Small intestine (tissue), 7 donors: ENCODE data around the gene VPS37C. TPM values are rescaled to one million over a fixed set of nuclear protein-coding genes. Genes with fewer than 3 reads are reported as not detected.

Source experiments
- DNase-seq, 2 donors: peaks; one replicate each; pipeline versions ENCODE4 v3.0.0 to v3.0.0-alpha.2; 2013
- FAIRE-seq: peaks from 2 replicates; lab custom pipeline; 2012; peaks lifted over from hg19 to GRCh38; lab: Jason Lieb, UNC
- H3K27ac ChIP-seq, 3 donors: one replicate each; pipeline ENCODE4 v1.5.1; 2013; ENCODE audit warnings: low read length in 2 of 3, mild to moderate bottlenecking in 2 of 3, control low read depth in 1 of 3, inconsistent platforms in 1 of 3, low read depth in 1 of 3, moderate library complexity in 1 of 3
- H3K27me3 ChIP-seq, 3 donors: one replicate each; pipeline ENCODE4 v1.6.1; 2013; ENCODE audit warnings: low read length in 3 of 3, inconsistent platforms in 1 of 3; ENCODE audit not compliant: control insufficient read depth in 3 of 3, insufficient read depth in 3 of 3
- H3K36me3 ChIP-seq, 3 donors: one replicate each; pipeline ENCODE4 v1.6.1; 2013; ENCODE audit warnings: low read length in 3 of 3, inconsistent platforms in 1 of 3, low read depth in 1 of 3, mild to moderate bottlenecking in 1 of 3, moderate library complexity in 1 of 3; ENCODE audit not compliant: control insufficient read depth in 3 of 3, insufficient read depth in 2 of 3
- H3K4me1 ChIP-seq, 3 donors: one replicate each; pipeline ENCODE4 v1.6.1; 2013; ENCODE audit warnings: low read length in 2 of 3, inconsistent platforms in 1 of 3, low read depth in 1 of 3, mild to moderate bottlenecking in 1 of 3, moderate library complexity in 1 of 3; ENCODE audit not compliant: control insufficient read depth in 3 of 3, insufficient read depth in 2 of 3
- H3K4me3 ChIP-seq, 3 donors: one replicate each; pipeline ENCODE4 v1.5.1; 2013; ENCODE audit warnings: low read length in 3 of 3, control low read depth in 1 of 3, inconsistent platforms in 1 of 3, low read depth in 1 of 3, mild to moderate bottlenecking in 1 of 3, moderate library complexity in 1 of 3
- H3K9me3 ChIP-seq, 2 donors: one replicate each; pipeline ENCODE4 v1.6.1; 2013; ENCODE audit warnings: low read depth in 1 of 2, low read length in 1 of 2; ENCODE audit not compliant: control insufficient read depth in 2 of 2, insufficient read depth in 1 of 2
- WGBS, 3 donors: extraction: QIAGEN DNeasy Blood & Tissue Kit; methylation state at CpG; one replicate each; pipeline ENCODE4 v1.1.7; 2013; 5-methylcytosine and 5-hydroxymethylcytosine counted together
- polyA plus RNA-seq, 4 donors: library from polyadenylated mRNA; stranded (reverse) in 3 of 4; unstranded in 1 of 4; fragments of 200-250 nt in 3 of 4; fragments of 120-200 nt in 1 of 4; gene quantifications; one replicate each; pipeline versions ENCODE4 v1.2.1 to v1.2.3, GENCODE V29; 2013
- donor health status: healthy with polysubstance abuse.
- donor health status: control.
- donor health status: control.
- donor health status: Bipolar disorder and iron deficiency.
- donor health status: healthy.

Gene VPS37C
- polyA plus RNA-seq, 4 donors = 17.8 to 40.4 (median 30.9) TPM

DNA sequence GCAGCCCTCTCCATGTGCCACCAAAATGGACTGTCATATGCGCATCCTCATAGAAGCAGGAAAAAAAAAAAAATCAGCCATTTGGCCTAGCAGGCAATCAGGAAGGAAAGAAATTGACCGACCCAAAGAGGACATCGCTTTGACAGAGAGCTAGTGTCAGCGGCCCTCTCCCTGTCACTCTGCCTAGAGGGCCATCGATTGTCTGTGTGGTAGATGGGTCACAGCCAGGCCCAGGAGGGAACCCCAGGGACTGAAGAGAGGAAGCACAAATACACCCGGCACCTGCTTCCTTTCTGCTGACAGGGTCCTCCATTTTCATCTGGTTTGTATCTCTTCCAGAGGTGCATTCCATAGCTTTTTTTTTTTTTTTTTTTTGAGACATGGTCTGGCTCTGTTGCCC is 21.8 kb downstream of the VPS37C start:
- Histone ChIP-seq H3K27me3 (no peaks in the 10 kb centered on the region), H3K9me3 (no peaks in the 10 kb centered on the region), H3K27ac (no peak overlapping the region), H3K36me3 (peaks cover 0 to 53% (median 0%) of the 10 kb centered on the region in 3 donors), H3K4me3 (no peak overlapping the region), H3K4me1 (peaks cover 2 to 20% (median 4%) of the 10 kb centered on the region in 3 donors)
- 68 to 87% (median 81%) methylated on average over 6 of the region's 6 CpGs for WGBS, 3 donors
- FAIRE-seq = no peak
- DNase-seq = no peak

DNA sequence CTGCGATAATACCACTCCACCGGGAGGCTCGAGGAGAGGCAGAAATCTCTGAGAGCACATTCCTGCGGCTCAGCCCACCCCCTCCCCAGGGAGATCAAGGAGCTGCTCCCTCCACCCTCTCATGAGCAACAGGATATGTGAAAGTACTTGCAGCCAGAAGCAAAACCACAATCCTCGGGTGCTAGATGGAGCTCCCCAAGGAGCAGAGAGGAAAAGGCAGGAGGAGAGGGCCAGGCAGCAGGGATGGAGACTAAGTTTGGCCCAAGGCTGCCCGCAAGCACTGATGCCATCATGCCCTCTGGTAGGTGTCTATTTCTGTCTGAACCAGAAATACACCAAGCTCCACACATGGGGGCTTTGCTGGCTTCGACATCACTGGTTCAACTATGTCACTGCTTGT is 22.3 kb downstream of the VPS37C start:
- H3K27ac ChIP-seq = no peak overlapping the region
- whole genome bisulfite sequencing, 3 donors = 60 to 78% (median 74%) methylated on average over 7 of the region's 7 CpGs
- H3K36me3 ChIP-seq = peaks cover 0 to 55% (median 0%) of the 10 kb centered on the region in 3 donors
- no peaks in the 10 kb centered on the region for H3K27me3 ChIP-seq
- peaks cover 2 to 20% (median 4%) of the 10 kb centered on the region in 3 donors for H3K4me1 ChIP-seq
- no peaks in the 10 kb centered on the region for H3K9me3 ChIP-seq
- no peak for FAIRE-seq
- DNase-seq = no peak
- H3K4me3 ChIP-seq = no peak overlapping the region

DNA sequence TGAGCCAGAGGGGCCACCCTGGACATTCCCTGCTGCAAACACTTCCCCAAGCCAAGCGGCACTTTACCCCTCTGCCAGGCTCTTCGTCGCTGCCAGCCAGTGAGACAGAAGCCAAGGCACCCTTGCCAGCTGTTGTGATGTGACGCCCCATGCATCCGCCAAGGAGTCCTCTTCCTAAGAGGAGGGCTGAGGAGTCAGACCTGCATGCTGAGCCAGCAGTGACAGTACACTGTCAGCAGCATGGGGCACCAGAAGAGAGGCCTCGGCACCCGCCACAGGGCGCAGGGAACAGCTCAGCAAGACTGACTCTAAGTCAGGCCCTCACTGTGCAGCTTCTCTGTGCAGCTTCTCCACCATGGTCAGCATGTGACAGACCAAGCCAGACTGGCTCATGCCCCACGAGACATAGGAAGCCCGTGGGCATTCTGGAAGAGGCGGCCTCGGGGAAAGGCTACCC is 26.4 kb downstream of the VPS37C start:
- Histone ChIP-seq H3K27me3 (no peaks in the 10 kb centered on the region), H3K4me1 (peaks cover 0 to 32% (median 10%) of the 10 kb centered on the region in 3 donors), H3K27ac (no peak overlapping the region), H3K36me3 (peaks cover 0 to 82% (median 6%) of the 10 kb centered on the region in 3 donors), H3K9me3 (no peaks in the 10 kb centered on the region), H3K4me3 (no peak overlapping the region)
- no peak for DNase-seq
- FAIRE-seq = no peak
- WGBS, 3 donors = 92% methylated on average over 11 to 12 of the region's 12 CpGs

DNA sequence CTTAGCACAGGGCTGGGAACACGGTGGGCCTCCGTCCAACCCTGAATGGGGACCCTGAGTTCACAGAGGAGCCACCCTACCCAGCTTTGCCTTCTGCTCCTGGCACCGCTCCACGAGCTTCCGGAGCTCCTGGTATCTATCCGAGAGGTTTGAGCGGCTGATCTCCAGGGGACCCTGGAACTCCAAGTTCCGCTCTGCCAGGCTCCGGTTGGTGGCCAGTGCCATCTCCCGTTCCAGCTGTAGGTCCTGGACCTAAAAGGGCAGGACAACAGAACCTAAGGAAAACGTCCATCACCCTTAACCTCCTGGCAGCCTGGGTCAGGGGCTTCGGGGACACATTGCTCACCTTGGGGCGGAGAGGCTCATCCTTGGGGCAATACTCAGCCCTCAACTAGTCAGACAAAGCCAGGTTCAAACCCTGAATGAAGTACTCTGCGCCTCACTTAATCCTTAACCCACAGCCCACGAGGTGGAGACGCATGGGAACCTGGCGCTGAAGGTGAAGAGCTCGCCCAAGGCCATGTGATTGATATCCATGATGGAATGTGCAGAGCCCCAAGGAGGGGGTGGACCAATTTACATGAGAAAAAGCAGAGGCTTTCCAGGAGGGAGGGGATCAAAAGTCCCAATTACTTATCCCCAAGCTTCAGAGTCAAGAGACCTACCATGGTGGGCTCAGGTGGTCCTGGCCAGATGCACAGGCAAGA is 27.1 kb downstream of the VPS37C start:
- FAIRE-seq = no peak
- H3K36me3 ChIP-seq = peaks cover 0 to 80% (median 6%) of the 10 kb centered on the region in 3 donors
- WGBS, 3 donors = 92 to 96% (median 92%) methylated on average over 18 of the region's 18 CpGs

DNA sequence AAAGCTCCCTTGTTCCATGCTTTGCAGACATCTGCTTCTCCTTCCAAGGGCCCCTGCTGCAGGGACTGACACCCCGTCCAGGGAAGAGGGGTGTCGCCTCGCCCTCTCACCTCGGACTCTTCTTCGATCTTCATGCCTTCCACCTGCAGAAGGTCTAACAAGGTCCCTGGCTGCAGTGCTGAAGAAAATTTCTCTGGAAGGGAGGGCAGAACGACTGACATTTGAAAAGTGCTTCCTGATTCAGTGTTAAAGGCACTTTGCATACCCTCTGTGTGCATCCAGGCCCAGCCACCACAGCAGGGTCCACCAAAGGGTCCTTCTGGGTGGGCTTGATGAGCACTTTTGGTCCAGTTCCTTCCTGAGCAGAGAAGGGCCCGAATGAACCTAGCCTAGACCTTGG is 28.1 kb downstream of the VPS37C start:
- DNase-seq = no peak
- WGBS, 3 donors = 80 to 90% (median 86%) methylated on average over 7 of the region's 7 CpGs
- FAIRE-seq = no peak

More for the DNA sequence above, 27.1 kb downstream of the VPS37C start:
- no peaks in the 10 kb centered on the region for H3K27me3 ChIP-seq
- H3K27ac ChIP-seq = no peak overlapping the region
- H3K4me3 ChIP-seq = no peak overlapping the region
- peaks cover 0 to 38% (median 10%) of the 10 kb centered on the region in 3 donors for H3K4me1 ChIP-seq
- no peaks in the 10 kb centered on the region for H3K9me3 ChIP-seq
- no peak for DNase-seq

DNA sequence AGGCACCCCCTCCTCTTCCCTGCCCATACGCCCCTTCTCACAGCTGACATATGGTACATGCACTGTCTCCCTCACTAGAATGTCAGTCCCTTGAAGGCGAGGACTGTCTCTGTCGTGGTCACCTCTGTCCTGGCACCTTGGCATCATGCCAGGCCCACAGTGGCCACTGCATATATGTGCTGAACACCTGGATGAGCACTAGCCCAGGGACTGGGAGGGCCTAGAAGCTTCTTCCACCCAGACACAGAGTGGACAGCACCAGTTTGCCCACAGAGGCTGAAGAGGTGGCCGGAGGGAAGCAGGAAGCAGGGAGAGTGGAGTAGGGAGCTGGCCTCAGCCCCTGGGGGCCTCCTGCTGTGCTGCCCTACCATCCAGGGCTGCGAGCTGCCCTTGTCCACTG is 28.6 kb downstream of the VPS37C start:
- H3K4me1 ChIP-seq = peaks cover 0 to 38% (median 10%) of the 10 kb centered on the region in 3 donors
- H3K36me3 ChIP-seq = peaks cover 0 to 76% (median 6%) of the 10 kb centered on the region in 3 donors
- FAIRE-seq (no peak), DNase-seq (no peak)
- WGBS, 3 donors = 81 to 86% (median 84%) methylated on average over 5 of the region's 5 CpGs
- H3K9me3 ChIP-seq = no peaks in the 10 kb centered on the region
- H3K27me3 ChIP-seq = no peaks in the 10 kb centered on the region
- no peak overlapping the region for H3K4me3 ChIP-seq
- H3K27ac ChIP-seq = peak overlapping the region in 1 of 3 donors; percentile 80

More for the DNA sequence above, 28.1 kb downstream of the VPS37C start:
- H3K9me3 ChIP-seq = no peaks in the 10 kb centered on the region
- H3K36me3 ChIP-seq = peaks cover 0 to 77% (median 6%) of the 10 kb centered on the region in 3 donors
- no peak overlapping the region for H3K27ac ChIP-seq
- no peaks in the 10 kb centered on the region for H3K27me3 ChIP-seq
- H3K4me1 ChIP-seq = peaks cover 0 to 38% (median 10%) of the 10 kb centered on the region in 3 donors
- H3K4me3 ChIP-seq = no peak overlapping the region

DNA sequence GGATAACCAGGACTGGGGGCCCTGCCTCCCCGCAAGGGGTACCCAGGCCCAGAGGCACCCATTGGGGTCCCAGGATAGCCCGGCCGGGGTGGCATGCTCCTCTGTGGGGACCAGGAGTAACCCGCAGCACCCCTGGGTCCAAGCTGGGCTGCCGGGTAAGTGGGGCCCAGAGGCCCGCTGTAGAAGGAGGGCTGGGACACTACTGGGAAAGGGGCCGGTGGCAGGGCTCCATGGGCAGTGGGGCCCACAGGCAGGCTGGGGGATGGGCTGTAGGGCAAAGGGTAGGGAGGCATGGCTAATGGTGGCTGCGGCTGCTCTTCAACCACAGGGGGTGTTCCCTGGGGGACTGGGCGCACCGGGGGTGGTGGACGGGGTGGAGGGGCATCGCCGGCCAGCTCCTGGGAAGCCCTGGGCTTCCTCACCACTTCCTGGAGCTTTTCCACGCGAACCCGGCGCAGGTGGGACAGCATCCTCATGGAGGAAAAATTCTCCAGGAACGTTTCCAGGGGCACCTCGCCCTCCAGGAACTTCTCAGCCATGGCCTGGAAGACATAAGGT is 29.1 kb downstream of the VPS37C start:
- H3K36me3 ChIP-seq = peaks cover 0 to 70% (median 6%) of the 10 kb centered on the region in 3 donors
- H3K4me1 ChIP-seq = peaks cover 0 to 38% (median 10%) of the 10 kb centered on the region in 3 donors
- peak in 1 of 2 donors; percentile 73 for DNase-seq
- no peaks in the 10 kb centered on the region for H3K27me3 ChIP-seq
- no peak for FAIRE-seq
- H3K4me3 ChIP-seq = no peak overlapping the region
- peak overlapping the region in 2 of 3 donors; percentile 68 to 80 for H3K27ac ChIP-seq
- H3K9me3 ChIP-seq = no peaks in the 10 kb centered on the region
- WGBS, 3 donors = 88 to 92% (median 90%) methylated on average over 19 of the region's 19 CpGs

DNA sequence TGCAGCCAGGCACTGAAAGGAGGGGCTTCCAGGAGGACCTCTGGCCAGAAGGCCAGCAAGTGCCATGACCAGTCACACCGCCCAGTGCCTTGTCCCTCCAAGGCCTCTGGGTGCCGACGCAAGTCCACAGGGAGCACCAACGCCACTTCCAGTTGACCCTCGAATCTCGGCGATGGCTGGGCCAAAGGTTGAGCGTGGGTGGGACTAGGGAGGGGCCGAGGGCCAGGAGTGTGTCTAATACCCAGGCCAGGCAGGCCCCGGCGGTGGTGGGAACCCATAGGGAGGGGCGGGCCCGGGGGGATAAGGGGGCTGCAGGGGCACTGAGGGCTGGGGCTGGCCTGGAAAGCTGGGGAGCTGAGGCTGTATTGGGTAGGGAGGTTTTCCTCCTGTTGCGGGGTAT is 29.6 kb downstream of the VPS37C start:
- Histone ChIP-seq H3K4me1 (peaks cover 0 to 38% (median 10%) of the 10 kb centered on the region in 3 donors), H3K27me3 (no peaks in the 10 kb centered on the region), H3K9me3 (no peaks in the 10 kb centered on the region), H3K36me3 (peaks cover 0 to 65% (median 6%) of the 10 kb centered on the region in 3 donors), H3K27ac (peak overlapping the region in 2 of 3 donors; percentile 79 to 80), H3K4me3 (no peak overlapping the region)
- DNase-seq (peak; percentile 73 to 75), FAIRE-seq (no peak)
- 25 to 68% (median 48%) methylated on average over 14 of the region's 14 CpGs for WGBS, 3 donors
